GM12878 (cell line): ENCODE data around the gene TAB2. TPM values are rescaled to one million over a fixed set of nuclear protein-coding genes. Genes with fewer than 3 reads are reported as not detected.

Source experiments
- ATAC-seq: fragments of 200-7000 bp; cut with Tn5 transposase; 3 replicates; pipeline ENCODE4 v1.9.1; 2020; ENCODE audit warnings: mild to moderate bottlenecking, moderate library complexity
- BruUV-seq: library from RNA; stranded (reverse); fragments of 400-500 nt; replicated peaks from 2 replicates; lab custom pipeline; 2021; lab: Mats Ljungman, UMichigan
- CTCF ChIA-PET: fragments of 300-600 bp; sonication (Branson Sonifier 250); formaldehyde crosslinking; extraction: SDS; loops from one replicate; lab custom pipeline; 2021; ENCODE audit warnings: inconsistent platforms; lab: Yijun Ruan, JAX
- POLR2A ChIA-PET: fragments of 350-600 bp; formaldehyde crosslinking; extraction: SDS; loops from one replicate; lab custom pipeline; 2021; ENCODE audit warnings: inconsistent platforms; lab: Charles Lee
- RAD21 ChIA-PET: fragments of 300-600 bp; sonication (Branson Sonifier 250); formaldehyde crosslinking; loops from one replicate; lab custom pipeline; 2023; ENCODE audit warnings: antibody characterized with exemption; ENCODE audit not compliant: unreplicated experiment; lab: Charles Lee
- SMC1A ChIA-PET: fragments of 300-600 bp; sonication (Branson Sonifier 250); formaldehyde crosslinking; loops from one replicate; lab custom pipeline; 2023; ENCODE audit not compliant: unreplicated experiment, uncharacterized antibody; lab: Charles Lee
- DNase-seq: peaks from one replicate; pipeline ENCODE4 v3.0.0-alpha.2; 2011; ENCODE audit warnings: low read depth, low spot score
- FAIRE-seq: peaks from 3 replicates; lab custom pipeline; 2011; peaks lifted over from hg19 to GRCh38; lab: Jason Lieb, UNC
- H2AFZ ChIP-seq: 2 replicates; pipeline ENCODE4 v1.6.0; 2011; ENCODE audit warnings: low read depth, low read length, control low read depth; ENCODE audit not compliant: control insufficient read depth
- H3K27ac ChIP-seq: 2 replicates; pipeline ENCODE4 v1.5.1; 2011; ENCODE audit warnings: control low read depth; ENCODE audit not compliant: control insufficient read depth, insufficient read depth
- H3K27me3 ChIP-seq, 2 experiments: replicated peaks in 1 of 2; 2 replicates each; pipeline versions ENCODE4 v1.6.0 to v1.6.1; 2011; ENCODE audit warnings: low read length in 1 of 2; ENCODE audit not compliant: control insufficient read depth in 2 of 2, insufficient read depth in 2 of 2
- H3K36me3 ChIP-seq, 2 experiments: 2 replicates each; pipeline ENCODE4 v1.5.1; 2011; ENCODE audit warnings: low read length in 1 of 2; ENCODE audit not compliant: control insufficient read depth in 2 of 2, insufficient read depth in 2 of 2
- H3K4me1 ChIP-seq: 2 replicates; pipeline ENCODE4 v1.6.1; 2011; ENCODE audit warnings: mild to moderate bottlenecking, low read length, moderate library complexity, mixed read lengths; ENCODE audit not compliant: control insufficient read depth, insufficient read depth
- H3K4me2 ChIP-seq: 2 replicates; pipeline ENCODE4 v1.6.0; 2011; ENCODE audit warnings: control low read depth; ENCODE audit not compliant: control insufficient read depth, insufficient read depth
- H3K4me3 ChIP-seq: fragments of 200-600 bp; sonication (generic); 2 replicates; pipeline ENCODE4 v1.5.1; 2016
- H3K79me2 ChIP-seq: 2 replicates; pipeline ENCODE4 v1.6.0; 2011; ENCODE audit warnings: low read length; ENCODE audit not compliant: control insufficient read depth, insufficient read depth
- H3K9ac ChIP-seq: 2 replicates; pipeline ENCODE4 v1.8.0; 2011; ENCODE audit warnings: low read length, control low read depth, mixed read lengths; ENCODE audit not compliant: control insufficient read depth, insufficient read depth
- H3K9me3 ChIP-seq: replicated peaks from 3 replicates; pipeline ENCODE4 v1.5.1; 2011; ENCODE audit warnings: mild to moderate bottlenecking, low read length; ENCODE audit not compliant: control insufficient read depth, insufficient read depth
- H4K20me1 ChIP-seq: 2 replicates; pipeline ENCODE4 v1.6.0; 2011; ENCODE audit not compliant: control insufficient read depth, insufficient read depth
- NRF1 ChIP-seq: conservative IDR thresholded peaks from 2 replicates; pipeline ENCODE4 v1.6.1; 2011; ENCODE audit warnings: mild to moderate bottlenecking, low read depth, low read length, improper control_type of control experiment
- POLR2AphosphoS2 ChIP-seq: IDR thresholded peaks from 2 replicates; pipeline ENCODE4 v1.6.1; 2011; ENCODE audit warnings: low read depth, mild to moderate bottlenecking, low read length, improper control_type of control experiment, moderate library complexity
- SMC3 ChIP-seq: IDR thresholded peaks from 2 replicates; pipeline ENCODE4 v1.6.1; 2011; ENCODE audit warnings: low read length, improper control_type of control experiment, borderline replicate concordance
- SPI1 ChIP-seq: IDR thresholded peaks from 2 replicates; pipeline ENCODE4 v1.6.1; 2011; ENCODE audit warnings: low read depth, mild to moderate bottlenecking, low read length, moderate library complexity, borderline replicate concordance; ENCODE audit not compliant: insufficient read depth
- USF1 ChIP-seq: IDR thresholded peaks from 2 replicates; pipeline ENCODE4 v1.6.1; 2011; ENCODE audit warnings: borderline replicate concordance, low read depth, mild to moderate bottlenecking, moderate library complexity, mixed read lengths, low read length; ENCODE audit not compliant: insufficient read depth; ENCODE audit errors: extremely low read length
- ZBTB33 ChIP-seq: fragments of 450-650 bp; IDR thresholded peaks from 2 replicates; pipeline ENCODE4 v1.6.1; 2017; ENCODE audit warnings: mild to moderate bottlenecking
- ZNF687 ChIP-seq: fragments of 450-650 bp; IDR thresholded peaks from 2 replicates; pipeline ENCODE4 v1.6.1; 2017; ENCODE audit warnings: mild to moderate bottlenecking, moderate library complexity
- WGBS: methylation state at CpG from one replicate; pipeline ENCODE4 v1.1.6; 2016; ENCODE audit warnings: low lambda C conversion rate; ENCODE audit not compliant: insufficient replicate concordance, insufficient coverage; ENCODE audit errors: missing lambda C conversion rate; 5-methylcytosine and 5-hydroxymethylcytosine counted together
- in situ Hi-C: fragments of 300-500 bp; cut with MboI; formaldehyde crosslinking; loops from 9 replicates; pipeline ENCODE4 v1.14.3; 2018; ENCODE audit warnings: mixed read lengths
- intact Hi-C: fragments of 100-400 bp; cut with micrococcal nuclease; formaldehyde crosslinking; loops from one replicate; pipeline ENCODE4 v1.14.2; 2022; ENCODE audit not compliant: unreplicated experiment
- polyA plus RNA-seq, 11 experiments: library from polyadenylated mRNA; depleted of rRNA in 4 of 11; unstranded in 6 of 11; stranded (reverse) in 5 of 11; fragments of >200 nt; fragmentation: Nextera tagmentation in 4 of 11; fragmentation: Illumina TruSeq in 1 of 11; extraction: Ambion mirVana in 4 of 11; extraction: Trizol in 1 of 11; gene quantifications; 1 replicate in 1 of 11; 2 replicates in 10 of 11; pipeline versions ENCODE4 v1.2.1 to v1.2.3, GENCODE V29; 2011 to 2016; ENCODE audit warnings: inconsistent platforms in 2 of 11, missing spikeins in 2 of 11, low read depth in 1 of 11
- total RNA-seq, 4 experiments: library from RNA; depleted of rRNA in 3 of 4; stranded (reverse); fragments of >200 nt in 3 of 4; fragmentation: Illumina TruSeq in 1 of 4; extraction: Trizol in 1 of 4; gene quantifications; 2 replicates each; pipeline versions ENCODE4 v1.2.1 to v1.2.3, GENCODE V29; 2013 to 2021

Gene TAB2
- total and polyA plus RNA-seq, 10 of the 15 experiments (the other 5 are each of a cell fraction or from before 2014, with no cell fraction given) = 8.9 to 66.3 (median 23.0) TPM

GRCh38 chr6:149445095-149445466 lies 127.6 kb downstream of the TAB2 start:
- SMC1A ChIA-PET = interaction anchor here (1.0 to 2.6 kb wide), 5 partner anchors 10 to 73 kb away, joined by 3 to 13 read pairs (median 3); no protein-coding TSS in a partner anchor
- no peak overlapping the region for H3K27ac ChIP-seq
- H3K9ac ChIP-seq = no peak overlapping the region
- H3K79me2 ChIP-seq = no peaks in the 10 kb centered on the region
- intact Hi-C loops = no loop called here
- H3K4me2 ChIP-seq = no peak overlapping the region
- no peak overlapping the region for H3K4me3 ChIP-seq
- no peaks in the 10 kb centered on the region for H3K27me3 ChIP-seq
- H3K4me1 ChIP-seq = no peaks in the 10 kb centered on the region
- CTCF ChIA-PET = interaction anchor here (2.4 kb wide), 1 partner anchor 72 kb away, joined by 9 read pairs; no protein-coding TSS in a partner anchor
- no TSS peak for BruUV-seq
- no peak overlapping the region for H2AFZ ChIP-seq
- POLR2A ChIA-PET = no interaction called here
- H3K9me3 ChIP-seq = no peaks in the 10 kb centered on the region; the same call in 2 of the 3 replicates
- in situ Hi-C loops = loop anchor here (25.0 kb wide), 1 partner anchor 683 kb away; no protein-coding TSS in a partner anchor
- 19% methylated on average over 6 of the region's 6 CpGs for whole genome bisulfite sequencing
- H3K36me3 ChIP-seq = peaks cover 0 to 3% of the 10 kb centered on the region in 2 experiments; a peak in 2 of 4 replicates
- FAIRE-seq (no peak), ATAC-seq (peak; percentile 77), DNase-seq (no peak)
- RAD21 ChIA-PET = interaction anchor here (0.9 to 1.9 kb wide), 3 partner anchors 12 to 72 kb away, joined by 3 to 6 read pairs (median 3); no protein-coding TSS in a partner anchor
- no peaks in the 10 kb centered on the region for H4K20me1 ChIP-seq
- peak; percentile 13; the same call in 1 of the 2 replicates for TF ChIP-seq SPI1
- TF ChIP-seq POLR2AphosphoS2 = no peak
- no peak for TF ChIP-seq NRF1
- TF ChIP-seq SMC3 = no peak

- ATAC-seq (peak; percentile 49), DNase-seq (no peak), FAIRE-seq (no peak)
- Histone ChIP-seq H3K4me1 (no peaks in the 10 kb centered on the region), H3K36me3 (peaks cover 0 to 8% of the 10 kb centered on the region in 2 experiments; a peak in 2 of 4 replicates), H3K27ac (no peak overlapping the region), H3K79me2 (no peaks in the 10 kb centered on the region), H2AFZ (no peak overlapping the region), H3K9ac (no peak overlapping the region), H3K27me3 (no peaks in the 10 kb centered on the region), H3K4me3 (no peak overlapping the region), H4K20me1 (no peaks in the 10 kb centered on the region), H3K9me3 (no peaks in the 10 kb centered on the region; the same call in 2 of the 3 replicates), H3K4me2 (no peak overlapping the region)
- BruUV-seq = no TSS peak
- in situ Hi-C loops = loop anchor here (25.0 kb wide), 1 partner anchor 683 kb away; no protein-coding TSS in a partner anchor
- WGBS = 94% methylated on average over 7 of the region's 7 CpGs
- CTCF ChIA-PET = interaction anchor here (1.4 to 2.6 kb wide), 3 partner anchors 14 to 72 kb away, joined by 3 to 9 read pairs (median 6); no protein-coding TSS in a partner anchor
- intact Hi-C loops = no loop called here
- SMC1A ChIA-PET = interaction anchor here (1.0 to 2.6 kb wide), 6 partner anchors 10 to 73 kb away, joined by 3 to 13 read pairs (median 4); no protein-coding TSS in a partner anchor
- POLR2A ChIA-PET = interaction anchor here (0.7 kb wide), 1 partner anchor 26 kb away, joined by 3 read pairs; no protein-coding TSS in a partner anchor
- RAD21 ChIA-PET = interaction anchor here (0.9 to 1.9 kb wide), 3 partner anchors 12 to 72 kb away, joined by 3 to 6 read pairs (median 3); no protein-coding TSS in a partner anchor
- no peak for TF ChIP-seq ZBTB33
- no peak for TF ChIP-seq ZNF687
- peak; percentile 25 for TF ChIP-seq USF1
These were observed 128.1 kb downstream of the TAB2 start for GRCh38 chr6:149445573-149445972.
